Right ventricle myocardium inferior (tissue), 1 donor: ENCODE data around the gene PPP1R3E. TPM values are rescaled to one million over a fixed set of nuclear protein-coding genes. Genes with fewer than 3 reads are reported as not detected.

Source experiments
- ATAC-seq: fragments of 200-7000 bp; cut with Tn5 transposase; one replicate; pipeline ENCODE4 v1.9.1; 2020; ENCODE audit warnings: mild to moderate bottlenecking, moderate library complexity
- DNase-seq: peaks from one replicate; pipeline ENCODE4 v3.0.0; 2021; ENCODE audit errors: missing footprints
- intact Hi-C: fragments of 100-400 bp; cut with DNase I; formaldehyde crosslinking; loops from one replicate; pipeline ENCODE4 v1.11.0; 2022
- total RNA-seq: library from RNA; stranded (reverse); fragmentation: NEBNext Ultra II Directional; extraction: Animal tissue kit (Norgen Biotek cat#: 25700); gene quantifications from one replicate; pipeline ENCODE4 v1.2.1, GENCODE V29; 2021
- donor health status: DM: no; HTN: yes; CAD: no; lungs with severe emphysema.

Gene PPP1R3E
- total RNA-seq, 1 donor from 2014 or later: 7.9 TPM

DNA sequence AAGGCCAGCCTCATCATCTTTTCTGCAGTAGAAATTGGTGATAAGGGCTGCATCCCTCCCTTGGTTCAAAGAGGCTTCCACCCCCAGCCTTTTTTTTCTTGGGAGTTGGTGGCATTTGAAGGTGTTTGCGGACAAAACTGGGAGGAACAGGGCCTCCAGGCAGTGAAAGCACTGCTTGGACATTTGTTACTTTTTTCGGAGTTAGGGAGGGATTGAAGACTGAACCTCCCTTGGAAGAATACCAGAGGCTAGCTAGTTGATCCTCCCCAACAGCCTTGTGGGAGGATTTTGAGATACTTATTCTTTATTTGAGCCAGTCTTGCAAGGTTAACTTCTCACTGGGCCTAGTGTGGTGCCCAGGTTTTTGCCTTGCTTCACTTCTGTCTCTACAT, 21.8 kb upstream of the PPP1R3E start:
- intact Hi-C loops: loop anchor here (5.0 kb wide), 2 partner anchors 143 to 233 kb away; partner anchors contain the start of genes NGDN and THTPA

DNA sequence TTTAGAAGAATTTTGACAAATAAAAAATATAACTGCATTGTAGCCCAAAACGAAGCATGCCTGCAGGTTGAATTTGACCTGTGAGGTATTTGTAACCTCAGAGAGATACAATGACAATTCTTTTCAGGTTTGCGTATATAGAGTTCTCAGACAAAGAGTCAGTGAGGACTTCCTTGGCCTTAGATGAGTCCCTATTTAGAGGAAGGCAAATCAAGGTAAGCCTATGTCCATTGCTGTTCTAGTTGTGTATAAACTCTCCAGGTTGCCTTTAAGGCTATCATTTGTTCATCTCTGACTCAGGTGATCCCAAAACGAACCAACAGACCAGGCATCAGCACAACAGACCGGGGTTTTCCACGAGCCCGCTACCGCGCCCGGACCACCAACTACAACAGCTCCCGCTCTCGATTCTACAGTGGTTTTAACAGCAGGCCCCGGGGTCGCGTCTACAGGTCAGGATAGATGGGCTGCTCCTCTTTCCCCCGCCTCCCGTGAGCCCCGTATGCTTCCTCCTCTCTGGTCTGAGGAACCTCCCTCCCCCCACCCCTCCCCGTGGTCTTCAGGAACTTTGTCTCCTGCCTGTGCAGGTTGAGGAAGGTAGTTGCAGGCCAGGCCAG, 21.3 kb upstream of the PPP1R3E start:
- intact Hi-C loops: loop anchor here (5.0 kb wide), 2 partner anchors 143 to 233 kb away; partner anchors contain the start of genes NGDN and THTPA
- ATAC-seq (no peak), DNase-seq (no peak)

More for the DNA sequence above, 21.8 kb upstream of the PPP1R3E start:
- no peak for ATAC-seq
- DNase-seq: no peak

DNA sequence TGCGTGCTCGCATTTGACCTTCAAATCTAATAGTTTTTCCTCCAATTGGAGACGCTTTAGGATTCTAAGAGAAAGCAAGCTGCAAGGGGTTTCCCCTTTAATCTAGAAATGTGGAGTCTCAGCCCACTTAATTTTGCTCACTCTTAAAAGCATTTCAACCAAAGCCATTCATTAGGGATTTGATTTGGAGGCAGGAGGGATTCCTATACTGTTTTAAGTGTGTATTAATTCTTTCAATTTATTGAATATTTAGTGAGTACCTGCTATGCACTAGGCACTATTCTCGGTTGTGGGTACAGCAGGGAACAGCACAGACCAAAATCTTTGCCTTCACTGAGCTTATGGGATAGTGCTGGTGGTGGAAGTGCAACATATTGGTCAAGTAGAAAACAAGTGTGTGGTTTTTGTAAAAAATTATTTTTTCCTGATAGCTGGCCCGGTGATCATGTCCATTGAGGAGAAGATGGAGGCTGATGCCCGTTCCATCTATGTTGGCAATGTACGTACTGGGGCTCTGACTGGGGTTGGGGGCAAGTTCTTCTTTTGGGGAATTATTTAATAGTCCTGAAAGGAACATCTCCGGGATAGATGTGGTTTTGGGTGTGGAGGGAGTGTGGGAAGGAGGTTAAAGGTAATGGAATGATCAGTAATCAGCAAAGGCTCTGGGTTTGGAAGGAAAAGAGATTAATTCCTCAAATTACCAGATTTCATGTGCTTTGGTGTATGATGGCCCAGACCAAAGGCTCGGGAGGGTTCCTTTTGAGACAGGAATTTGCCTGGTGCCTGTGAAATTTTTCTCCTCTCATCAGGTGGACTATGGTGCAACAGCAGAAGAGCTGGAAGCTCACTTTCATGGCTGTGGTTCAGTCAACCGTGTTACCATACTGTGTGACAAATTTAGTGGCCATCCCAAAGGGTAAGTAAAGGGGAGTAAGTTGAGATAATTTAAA, 20.2 kb upstream of the PPP1R3E start:
- intact Hi-C loops: loop anchor here (5.0 kb wide), 2 partner anchors 144 to 234 kb away; partner anchors contain the start of genes NGDN and THTPA
- ATAC-seq (no peak), DNase-seq (no peak)

DNA sequence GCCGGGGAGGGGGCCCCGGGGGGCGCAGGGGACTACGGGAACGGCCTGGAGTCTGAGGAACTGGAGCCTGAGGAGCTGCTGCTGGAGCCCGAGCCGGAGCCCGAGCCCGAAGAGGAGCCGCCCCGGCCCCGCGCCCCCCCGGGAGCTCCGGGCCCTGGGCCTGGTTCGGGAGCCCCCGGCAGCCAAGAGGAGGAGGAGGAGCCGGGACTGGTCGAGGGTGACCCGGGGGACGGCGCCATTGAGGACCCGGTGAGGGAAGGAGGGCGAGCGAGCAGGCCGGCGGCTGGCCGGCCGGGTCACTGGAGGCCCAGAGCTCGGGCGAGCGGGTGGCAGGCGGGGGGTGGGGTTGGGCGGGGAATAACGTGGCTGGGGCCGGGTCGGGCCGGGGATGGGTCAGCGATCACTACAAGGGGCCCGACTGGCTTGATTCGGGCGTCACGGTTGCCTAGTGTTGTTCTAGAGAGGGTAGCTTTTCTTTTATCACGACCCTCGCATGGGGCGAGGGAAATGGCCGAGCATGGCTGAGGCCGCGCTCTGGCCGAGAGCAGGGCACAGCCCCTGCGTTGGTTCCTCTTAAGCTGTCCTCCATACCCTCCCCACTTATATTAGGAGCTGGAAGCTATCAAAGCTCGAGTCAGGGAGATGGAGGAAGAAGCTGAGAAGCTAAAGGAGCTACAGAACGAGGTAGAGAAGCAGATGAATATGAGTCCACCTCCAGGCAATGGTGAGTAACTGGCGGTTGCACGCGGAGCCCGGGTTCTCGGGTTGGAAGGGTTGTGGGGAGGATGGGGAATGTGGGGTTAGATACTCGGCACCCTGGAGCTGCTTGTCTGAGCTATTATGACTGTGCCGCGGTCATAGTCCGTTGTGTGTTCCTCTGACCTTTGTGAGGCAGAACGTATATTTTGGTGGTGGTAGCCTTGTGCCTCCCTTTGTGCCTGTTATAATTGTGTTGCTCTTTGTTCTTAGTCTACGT, 19.2 kb upstream of the PPP1R3E start:
- ATAC-seq: peak; percentile 8
- intact Hi-C loops: loop anchor here (1.0 to 5.0 kb wide), 3 partner anchors 21 to 235 kb away; partner anchors contain the start of genes NGDN and THTPA
- DNase-seq: peak; percentile 80

DNA sequence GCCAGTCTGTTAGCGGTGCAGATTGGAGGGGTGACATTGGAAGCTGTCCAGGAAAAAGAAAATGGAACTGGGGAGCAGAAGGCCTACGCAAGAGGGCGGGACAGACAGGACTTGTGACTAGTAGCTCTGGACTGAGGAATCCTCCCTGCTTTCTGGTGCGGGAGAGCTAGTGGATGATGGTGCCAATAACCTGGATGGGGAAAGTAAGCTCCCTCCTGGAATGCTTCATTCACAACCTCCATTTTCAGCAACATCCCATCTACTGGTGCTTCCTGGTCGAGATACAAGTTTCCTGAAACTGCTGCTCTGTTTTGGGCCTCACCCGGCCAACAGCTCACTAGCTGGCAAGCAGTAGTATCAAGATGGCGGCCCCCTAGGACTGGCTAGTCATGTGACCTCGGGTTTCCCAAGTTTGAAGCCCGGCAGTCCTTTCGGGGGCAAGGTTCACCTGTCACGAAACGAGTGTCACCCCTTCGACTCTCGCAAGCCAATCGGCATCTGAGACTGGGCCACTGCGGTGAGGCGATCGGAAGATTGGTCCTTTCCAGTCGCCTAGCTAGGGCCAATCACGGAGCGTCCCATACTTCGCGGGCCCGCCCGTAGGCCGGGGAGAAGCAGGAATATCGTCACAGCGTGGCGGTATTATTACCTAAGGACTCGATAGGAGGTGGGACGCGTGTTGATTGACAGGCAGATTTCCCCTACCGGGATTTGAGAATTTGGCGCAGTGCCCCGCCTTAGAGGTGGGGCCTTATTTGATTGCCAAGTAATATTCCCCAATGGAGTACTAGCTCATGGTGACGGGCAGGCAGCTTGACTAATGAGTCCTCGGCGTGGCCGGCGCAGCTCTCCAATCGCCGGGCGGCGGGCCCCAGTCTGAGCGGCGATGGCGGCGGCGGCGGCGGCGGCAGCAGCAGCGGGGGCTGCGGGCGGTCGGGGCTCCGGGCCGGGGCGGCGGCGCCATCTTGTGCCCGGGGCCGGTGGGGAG, 18.2 kb upstream of the PPP1R3E start, which contains the start of gene PABPN1:
PABPN1 (plus strand) TSS at position 874 of the 988 bp plus-strand sequence; CDS start at position 887, 13 bp downstream.
- intact Hi-C loops: loop anchor here (1.0 to 5.0 kb wide), 3 partner anchors 20 to 236 kb away; partner anchors contain the start of genes NGDN and THTPA
- peak; percentile 98 for DNase-seq
- ATAC-seq: peak; percentile 97

DNA sequence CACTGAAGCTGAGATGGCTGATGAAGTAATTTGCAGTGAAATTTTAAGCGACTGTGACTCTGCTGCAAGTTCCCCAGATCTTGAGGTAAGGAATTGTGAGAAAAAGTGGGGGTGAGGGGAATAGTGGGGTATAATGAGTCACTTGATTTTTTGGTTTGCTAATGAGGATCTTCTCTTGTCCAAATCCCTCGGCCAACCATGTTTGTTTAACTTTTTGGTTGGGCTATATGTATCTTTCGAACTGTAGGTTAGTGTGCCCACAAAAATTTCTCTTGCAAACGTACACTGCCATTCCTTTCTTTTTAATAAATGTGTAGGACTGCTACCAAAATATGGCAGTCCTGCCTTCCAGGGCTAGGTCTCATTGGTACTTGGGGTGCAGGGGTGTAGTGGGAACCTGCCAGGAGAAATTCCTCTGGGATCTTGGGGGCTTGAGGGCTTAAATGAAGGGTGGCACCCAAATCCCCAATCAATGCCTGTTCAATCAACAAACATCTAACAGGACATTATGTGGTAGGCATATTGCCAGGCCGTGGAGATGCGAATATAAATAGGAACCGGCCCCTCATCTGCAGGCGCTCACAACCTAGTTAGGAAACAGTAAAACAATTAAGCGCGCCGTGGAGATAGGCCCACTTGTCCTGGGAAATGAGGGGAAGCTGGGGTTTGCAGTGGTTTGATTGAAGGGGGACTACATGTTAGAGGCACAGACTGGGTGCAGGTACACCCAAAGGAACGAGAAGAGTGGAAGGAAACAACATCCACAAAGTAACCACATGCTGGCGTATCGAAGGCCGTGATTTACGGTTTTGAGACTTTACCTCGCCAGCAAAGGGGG, 17.3 kb upstream of the PPP1R3E start:
- intact Hi-C loops: loop anchor here (5.0 kb wide), 2 partner anchors 147 to 237 kb away; partner anchors contain the start of genes NGDN and THTPA
- ATAC-seq (no peak), DNase-seq (no peak)

DNA sequence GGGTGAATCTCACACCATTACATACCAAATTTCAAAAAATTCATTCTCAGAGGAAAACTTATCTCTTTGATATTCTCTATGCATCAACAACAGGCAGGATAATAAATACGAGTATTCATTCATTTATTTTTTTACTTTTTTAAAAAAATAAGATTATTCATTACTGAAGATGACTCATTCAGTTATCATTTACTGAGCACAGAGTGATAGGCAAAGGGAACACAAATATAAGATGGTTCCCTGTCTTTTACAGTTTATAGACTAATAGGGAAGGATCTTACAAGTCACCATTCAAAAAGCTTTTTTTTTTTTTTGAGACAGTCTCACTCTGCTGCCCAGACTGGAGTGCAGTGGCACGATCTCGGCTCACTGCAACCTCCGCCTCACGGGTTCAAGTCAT, 13.6 kb upstream of the PPP1R3E start:
- intact Hi-C loops: no loop called here

DNA sequence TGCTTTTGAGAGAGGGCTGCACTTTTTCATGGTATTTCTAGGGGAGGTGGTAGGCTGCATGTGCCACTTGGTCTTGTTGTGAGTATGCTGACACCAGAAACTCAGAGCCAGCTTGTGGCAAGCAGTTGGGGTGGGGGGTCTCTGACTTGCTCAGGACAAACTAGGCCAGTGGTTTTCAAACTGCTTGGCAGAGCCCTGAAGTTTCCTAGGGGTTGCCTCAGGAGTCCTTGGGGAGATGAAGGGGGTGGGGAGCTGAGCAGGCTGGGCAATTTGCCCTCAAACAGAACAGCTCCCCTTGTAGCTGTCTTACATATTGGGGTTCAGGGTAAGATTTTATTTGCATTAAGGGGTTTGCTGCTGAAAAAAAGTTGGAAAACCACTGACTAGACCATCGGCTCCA, 7.9 kb upstream of the PPP1R3E start:
- intact Hi-C loops: no loop called here
- DNase-seq: no peak

More for the DNA sequence above, 13.6 kb upstream of the PPP1R3E start:
- no peak for DNase-seq
- no peak for ATAC-seq

DNA sequence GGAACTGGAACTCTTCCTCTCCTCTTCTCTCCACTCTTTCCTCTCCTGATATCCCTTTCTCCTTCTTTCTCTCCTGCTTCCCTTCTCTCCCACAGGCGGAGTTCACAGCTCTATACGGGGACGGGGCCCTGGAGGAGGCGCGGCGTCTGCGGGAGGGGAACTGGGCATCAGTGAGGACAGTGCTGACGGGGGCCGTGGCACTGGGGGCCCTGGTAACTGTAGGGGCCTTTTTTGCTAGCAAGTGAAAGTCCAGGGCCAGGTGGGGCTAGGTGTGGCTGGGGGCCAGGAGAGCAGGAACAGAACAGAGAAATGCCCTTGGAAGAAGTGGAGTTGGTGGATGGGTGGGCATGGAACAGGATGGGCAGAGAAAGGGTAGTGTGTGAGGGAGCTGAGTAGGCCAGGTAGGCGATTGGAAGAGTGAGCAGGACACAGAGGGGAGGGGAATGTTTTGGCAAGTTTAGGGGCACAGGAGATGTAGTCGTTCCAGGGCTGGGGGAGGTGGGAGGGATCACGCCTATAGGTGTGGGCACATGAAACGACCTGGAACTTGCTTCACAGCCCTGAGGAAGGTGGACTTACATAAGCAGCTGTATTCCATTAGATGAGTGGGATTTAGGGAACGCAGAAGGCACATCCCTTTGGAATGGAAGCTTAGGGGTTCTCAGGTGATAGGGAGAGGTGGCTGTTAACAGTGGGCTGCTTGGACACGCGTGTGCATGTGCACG, 6.2 kb upstream of the PPP1R3E start:
- intact Hi-C loops: no loop called here
- ATAC-seq: no peak
- DNase-seq: no peak

More for the DNA sequence above, 7.9 kb upstream of the PPP1R3E start:
- no peak for ATAC-seq

DNA sequence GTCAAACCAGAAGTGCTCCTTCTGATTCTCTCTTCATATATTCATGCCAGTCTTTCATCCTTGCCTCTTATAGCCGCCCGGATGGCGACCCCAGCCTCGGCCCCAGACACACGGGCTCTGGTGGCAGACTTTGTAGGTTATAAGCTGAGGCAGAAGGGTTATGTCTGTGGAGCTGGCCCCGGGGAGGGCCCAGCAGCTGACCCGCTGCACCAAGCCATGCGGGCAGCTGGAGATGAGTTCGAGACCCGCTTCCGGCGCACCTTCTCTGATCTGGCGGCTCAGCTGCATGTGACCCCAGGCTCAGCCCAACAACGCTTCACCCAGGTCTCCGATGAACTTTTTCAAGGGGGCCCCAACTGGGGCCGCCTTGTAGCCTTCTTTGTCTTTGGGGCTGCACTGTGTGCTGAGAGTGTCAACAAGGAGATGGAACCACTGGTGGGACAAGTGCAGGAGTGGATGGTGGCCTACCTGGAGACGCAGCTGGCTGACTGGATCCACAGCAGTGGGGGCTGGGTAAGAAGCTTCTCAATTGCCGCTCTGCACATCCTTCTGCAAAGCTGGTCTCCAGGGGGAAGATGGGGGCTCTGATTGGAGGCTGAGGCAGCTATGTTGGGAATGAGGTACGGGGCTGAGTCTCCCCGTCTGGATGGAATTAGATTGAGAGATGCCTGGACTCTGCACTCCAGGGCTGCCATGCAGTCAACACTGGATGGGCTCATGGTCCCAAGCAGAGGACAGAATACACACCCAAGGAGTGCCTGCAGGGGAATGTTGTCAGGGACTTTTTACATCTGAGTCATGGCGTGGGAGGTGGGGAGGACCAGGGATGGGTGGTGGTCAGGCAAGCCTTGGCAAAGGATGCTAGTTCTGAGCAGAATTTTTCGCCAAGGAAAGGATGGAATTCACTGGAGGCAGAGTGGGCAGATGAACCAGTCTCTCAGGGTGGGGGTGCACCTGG, 5.3 kb upstream of the PPP1R3E start:
- DNase-seq (no peak), ATAC-seq (no peak)
- intact Hi-C loops: no loop called here

DNA sequence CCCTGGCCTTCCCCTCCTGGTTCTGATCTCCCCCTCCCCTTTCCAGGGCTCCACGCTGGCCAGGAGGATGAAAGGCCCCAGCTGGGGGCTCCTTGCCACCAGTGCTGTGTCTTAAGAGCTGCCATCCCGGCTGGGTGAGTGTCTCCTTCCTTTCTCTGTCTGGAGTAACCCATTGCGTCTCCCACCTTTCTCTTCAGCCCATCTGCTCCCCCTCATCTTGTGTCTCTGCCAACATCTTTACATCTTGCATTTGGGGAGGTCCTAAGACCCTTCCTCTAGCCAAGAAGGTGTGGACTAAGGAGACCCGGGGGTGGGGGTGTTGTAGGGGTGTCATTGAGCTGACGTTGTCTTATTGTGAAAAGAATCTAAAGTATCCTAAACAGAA, 4.5 kb upstream of the PPP1R3E start:
- intact Hi-C loops: no loop called here
- no peak for DNase-seq
- ATAC-seq: no peak

DNA sequence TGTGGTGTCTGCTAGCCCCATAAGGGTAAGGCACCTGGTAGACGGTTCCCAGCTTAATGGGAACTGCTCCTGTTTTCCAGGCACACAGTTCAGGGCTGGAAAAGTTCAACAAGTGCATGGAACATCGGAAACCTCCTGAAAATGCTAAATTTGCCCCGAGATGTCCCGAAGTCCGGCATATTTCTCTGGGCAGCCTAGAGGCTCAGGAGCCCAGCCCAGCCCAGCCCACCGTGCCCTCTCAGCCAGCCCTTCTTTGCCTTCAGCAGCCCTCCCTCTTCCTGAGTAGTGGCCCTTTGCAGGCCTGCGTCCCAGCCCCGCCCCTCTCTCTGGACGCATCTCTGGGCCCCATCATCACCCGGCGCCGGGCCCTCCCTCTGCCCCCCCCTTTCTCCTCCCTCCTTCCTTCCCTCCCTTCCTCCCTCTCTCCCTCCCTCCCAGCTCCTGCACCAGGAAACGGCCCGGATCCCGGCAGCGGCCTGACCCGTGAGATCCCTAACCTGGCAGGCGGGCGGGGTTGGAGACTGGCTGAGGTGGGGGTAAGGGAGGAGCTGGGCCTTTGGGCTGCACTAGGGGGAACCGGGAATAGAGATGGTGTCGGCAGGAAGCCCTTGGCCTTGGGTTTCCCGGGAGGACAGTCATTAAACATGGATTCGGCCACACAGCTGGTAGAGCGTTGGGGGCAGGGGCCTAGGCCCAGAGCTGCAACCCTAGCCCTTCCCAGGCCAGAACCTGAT, 3.9 kb upstream of the PPP1R3E start, which contains the start of gene BCL2L2:
BCL2L2 (plus strand) TSS at position 422 of the 734 bp plus-strand sequence. CDS start 935 bp downstream, outside the sequence.
- DNase-seq (peak; percentile 95), ATAC-seq (peak; percentile 69)
- intact Hi-C loops: no loop called here

DNA sequence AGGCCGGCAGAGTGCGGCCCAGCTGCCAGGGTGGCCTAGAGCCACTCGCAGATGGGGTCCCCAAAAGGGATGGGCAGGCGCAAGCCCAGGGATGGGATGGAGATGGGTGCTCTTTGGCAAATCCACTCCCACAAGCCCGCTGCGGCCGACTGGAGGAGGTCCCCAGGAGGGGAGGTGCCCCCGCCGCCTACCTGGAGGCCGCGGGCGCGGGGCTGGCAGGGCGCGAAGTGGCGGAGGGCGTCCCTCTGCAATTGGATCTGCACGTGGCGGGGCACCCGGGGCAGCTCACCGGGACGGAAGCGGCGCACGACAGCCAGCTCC, 730 bp downstream of the PPP1R3E start:
- intact Hi-C loops: loop anchor here (1.0 to 5.0 kb wide), 2 partner anchors 19 to 165 kb away; partner anchors contain the start of genes NGDN and PABPN1
- ATAC-seq (no peak), DNase-seq (no peak)
